PC-9 (cell line): ENCODE measurements around the gene MRPL27. TPM values are rescaled to one million over a fixed set of nuclear protein-coding genes. Genes with fewer than 3 reads are reported as not detected.
A peak's percentile ranks its signal among the peaks of the same experiment; 100 is the strongest.

Source experiments
- BruUV-seq: library from RNA; stranded (reverse); fragments of 400-500 nt; replicated peaks from 2 replicates; lab custom pipeline; 2021; lab: Mats Ljungman, UMichigan
- CTCF ChIA-PET: fragments of 300-600 bp; sonication (Branson Sonifier 250); formaldehyde crosslinking; loops from one replicate; lab custom pipeline; 2022; ENCODE audit warnings: antibody characterized with exemption; lab: Charles Lee
- POLR2A ChIA-PET: fragments of 300-600 bp; sonication (Branson Sonifier 250); formaldehyde crosslinking; loops from one replicate; lab custom pipeline; 2022; ENCODE audit warnings: antibody characterized with exemption; ENCODE audit not compliant: unreplicated experiment; lab: Charles Lee
- DNase-seq, 2 experiments: peaks; one replicate each; pipeline versions ENCODE4 v3.0.0 to v3.0.0-alpha.2; 2015 to 2022; ENCODE audit warnings: mixed read lengths in 1 of 2
- H2AFZ ChIP-seq: fragments of 200-600 bp; sonication (generic); 2 replicates; pipeline ENCODE4 v1.8.1; 2017; ENCODE audit warnings: antibody characterized with exemption
- H3F3A ChIP-seq: fragments of 200-600 bp; sonication (generic); 2 replicates; pipeline ENCODE4 v1.8.1; 2017; ENCODE audit warnings: antibody characterized with exemption, mild to moderate bottlenecking, low read depth; ENCODE audit not compliant: insufficient read depth
- H3K27ac ChIP-seq: fragments of 200-600 bp; sonication (generic); 2 replicates; pipeline ENCODE4 v1.6.1; 2016; ENCODE audit warnings: mixed run types
- H3K27me3 ChIP-seq: fragments of 200-600 bp; sonication (generic); 2 replicates; pipeline ENCODE4 v1.6.1; 2016; ENCODE audit warnings: low read depth, mixed run types; ENCODE audit not compliant: insufficient read depth
- H3K36me3 ChIP-seq: fragments of 200-600 bp; sonication (generic); 2 replicates; pipeline ENCODE4 v1.6.1; 2016; ENCODE audit warnings: low read depth, mixed run types
- H3K4me1 ChIP-seq: fragments of 200-600 bp; sonication (generic); replicated peaks from 2 replicates; pipeline ENCODE4 v1.6.1; 2016; ENCODE audit warnings: mixed run types; ENCODE audit not compliant: insufficient read depth
- H3K4me2 ChIP-seq: fragments of 200-600 bp; sonication (generic); 2 replicates; pipeline ENCODE4 v1.6.1; 2017; ENCODE audit warnings: mixed run types
- H3K4me3 ChIP-seq: fragments of 200-600 bp; sonication (generic); 2 replicates; pipeline ENCODE4 v1.6.1; 2016; ENCODE audit warnings: mixed run types
- H3K79me2 ChIP-seq: fragments of 200-600 bp; sonication (generic); 2 replicates; pipeline ENCODE4 v1.6.1; 2017; ENCODE audit warnings: low read depth, mixed run types
- H3K9me2 ChIP-seq: fragments of 200-600 bp; sonication (generic); 2 replicates; pipeline ENCODE4 v1.8.1; 2017; ENCODE audit warnings: mild to moderate bottlenecking; ENCODE audit not compliant: insufficient read depth
- H3K9me3 ChIP-seq: fragments of 200-600 bp; sonication (generic); 2 replicates; pipeline ENCODE4 v1.8.1; 2016; ENCODE audit warnings: low read depth; ENCODE audit not compliant: insufficient read depth
- H4K20me1 ChIP-seq: fragments of 200-600 bp; sonication (generic); 2 replicates; pipeline ENCODE4 v1.8.1; 2017; ENCODE audit not compliant: insufficient read depth
- CTCF ChIP-seq: fragments of 200-600 bp; sonication (generic); conservative IDR thresholded peaks from 2 replicates; pipeline ENCODE4 v1.6.1; 2017; ENCODE audit warnings: mixed run types, antibody characterized with exemption, mild to moderate bottlenecking, moderate library complexity
- EZH2 ChIP-seq: fragments of 200-600 bp; sonication (generic); IDR thresholded peaks from 2 replicates; pipeline ENCODE4 v1.8.0; 2017; ENCODE audit warnings: antibody characterized with exemption, low read depth
- intact Hi-C: fragments of 100-400 bp; cut with micrococcal nuclease; formaldehyde crosslinking; loops from one replicate; pipeline ENCODE4 v1.10.0; 2022; ENCODE audit not compliant: unreplicated experiment
- total RNA-seq: library from RNA; stranded (reverse); gene quantifications from 2 replicates; pipeline ENCODE4 v1.2.3, GENCODE V29; 2021

Gene MRPL27
- total RNA-seq, 1 experiment from 2014 or later = 48.3 TPM

DNA sequence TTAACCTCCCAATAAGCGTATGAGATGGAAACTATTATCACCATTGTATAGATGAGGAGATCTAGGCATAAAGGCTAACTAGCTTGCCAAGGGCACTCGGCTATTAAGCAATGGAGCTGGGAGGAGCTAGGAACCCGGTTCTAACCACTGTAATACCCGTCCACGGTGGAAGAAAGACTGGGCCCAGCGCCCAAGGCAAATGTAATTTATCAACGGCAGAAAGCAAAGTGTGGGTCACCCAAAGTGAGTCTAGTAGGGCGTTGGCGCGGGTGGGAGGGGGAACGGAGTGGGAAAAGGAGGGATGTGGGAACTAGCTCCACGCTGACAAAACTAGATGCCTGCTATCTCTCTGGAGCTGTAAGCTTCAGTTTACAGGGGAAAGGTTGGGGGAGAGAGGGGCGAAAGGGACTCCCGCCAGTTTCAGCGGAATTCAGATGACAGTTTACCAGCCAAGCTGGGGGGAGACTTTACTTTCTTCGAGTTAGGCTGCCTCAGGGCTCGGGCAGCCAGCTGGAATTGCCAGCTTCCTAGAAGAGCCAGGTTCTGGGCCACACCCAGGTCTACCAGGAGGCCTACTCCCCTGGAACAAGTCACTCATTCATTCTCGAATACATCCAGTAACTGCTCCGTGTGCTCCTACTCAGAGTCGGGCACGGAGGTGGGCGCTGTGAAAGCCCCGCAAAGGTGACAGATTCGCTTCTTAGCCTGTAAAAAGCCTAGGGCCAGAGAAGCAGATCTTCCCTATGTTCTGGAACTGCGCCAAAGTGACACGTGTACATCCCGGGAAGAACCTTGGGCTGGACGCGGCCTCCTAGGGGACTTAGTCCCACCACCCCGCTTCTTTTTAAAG, 23.5 kb upstream of the MRPL27 start:
- POLR2A ChIA-PET = interaction anchor here (0.5 to 0.6 kb wide), 5 partner anchors 39 to 416 kb away, joined by 3 to 13 read pairs (median 4); no protein-coding TSS in a partner anchor
- Histone ChIP-seq H3K27me3 (no peaks in the 10 kb centered on the region), H3K4me3 (peak overlapping the region; percentile 98), H3K9me2 (no peaks in the 10 kb centered on the region), H3K36me3 (peaks cover 40% of the 10 kb centered on the region), H4K20me1 (peaks cover 35% of the 10 kb centered on the region), H3K4me2 (peak overlapping the region; percentile 97), H3K4me1 (peaks cover 53% of the 10 kb centered on the region), H3F3A (peaks cover 43% of the 10 kb centered on the region), H3K79me2 (peaks cover 49% of the 10 kb centered on the region), H3K27ac (peak overlapping the region; percentile 79), H2AFZ (peak overlapping the region; percentile 77), H3K9me3 (no peaks in the 10 kb centered on the region)
- TF ChIP-seq EZH2 = no peak
- TF ChIP-seq CTCF = no peak
- CTCF ChIA-PET = interaction anchor here (0.6 to 2.0 kb wide), 11 partner anchors 30 to 1325 kb away, joined by 3 to 10 read pairs (median 4); partner anchors contain the start of gene RSAD1
- TSS peak; percentile 29 for BruUV-seq
- intact Hi-C loops = loop anchor here (1.0 to 2.0 kb wide), 3 partner anchors 30 to 82 kb away; partner anchors contain the start of genes ACSF2 and RSAD1
- peak; percentile 56 to 65 for DNase-seq

GRCh38 chr17:50394711-50395110, 21.7 kb upstream of the MRPL27 start:
- POLR2A ChIA-PET = no interaction called here
- Histone ChIP-seq H3K27ac (no peak overlapping the region), H2AFZ (no peak overlapping the region), H3K4me2 (peak overlapping the region; percentile 97), H3K9me2 (no peaks in the 10 kb centered on the region), H3K4me3 (no peak overlapping the region; the same call in 1 of the 2 replicates), H3K27me3 (no peaks in the 10 kb centered on the region), H3K4me1 (peaks cover 67% of the 10 kb centered on the region), H3K9me3 (no peaks in the 10 kb centered on the region), H4K20me1 (peaks cover 49% of the 10 kb centered on the region), H3F3A (peaks cover 57% of the 10 kb centered on the region), H3K36me3 (peaks cover 54% of the 10 kb centered on the region), H3K79me2 (peaks cover 61% of the 10 kb centered on the region)
- TF ChIP-seq EZH2 = no peak
- no peak for TF ChIP-seq CTCF
- CTCF ChIA-PET = no interaction called here
- no peak for DNase-seq
- intact Hi-C loops = no loop called here
- no TSS peak for BruUV-seq

DNA sequence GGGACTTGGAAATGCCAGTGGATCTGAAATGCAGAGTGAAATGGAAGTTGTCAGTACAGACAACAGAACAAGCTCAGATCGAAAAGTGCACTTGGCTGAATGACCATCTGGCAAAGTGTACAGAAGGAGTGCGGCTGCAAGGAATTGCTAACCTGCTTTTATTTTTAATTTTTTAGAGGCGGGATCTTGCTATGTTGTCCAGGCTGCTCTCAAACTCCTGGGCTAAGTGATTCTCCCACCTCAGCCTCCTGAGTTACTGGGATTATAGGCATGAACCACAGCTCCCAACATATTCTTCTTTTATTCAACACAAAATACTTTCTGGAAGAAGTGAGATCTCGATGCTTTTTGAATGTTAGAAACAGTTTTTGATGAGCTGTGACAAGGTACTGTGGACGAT, 20.7 kb upstream of the MRPL27 start:
- no peak overlapping the region; the same call in 1 of the 2 replicates for H3K27ac ChIP-seq
- no peaks in the 10 kb centered on the region for H3K9me2 ChIP-seq
- no peak overlapping the region for H2AFZ ChIP-seq
- intact Hi-C loops = no loop called here
- H3K4me1 ChIP-seq = peaks cover 67% of the 10 kb centered on the region
- no peaks in the 10 kb centered on the region for H3K27me3 ChIP-seq
- CTCF ChIA-PET = no interaction called here
- H3F3A ChIP-seq = peaks cover 63% of the 10 kb centered on the region
- peak overlapping the region; percentile 47; the same call in 1 of the 2 replicates for H3K4me2 ChIP-seq
- DNase-seq = no peak
- TF ChIP-seq CTCF = no peak
- no peak for TF ChIP-seq EZH2
- peaks cover 62% of the 10 kb centered on the region for H3K36me3 ChIP-seq
- H3K9me3 ChIP-seq = no peaks in the 10 kb centered on the region
- no TSS peak for BruUV-seq
- POLR2A ChIA-PET = no interaction called here
- peaks cover 71% of the 10 kb centered on the region for H3K79me2 ChIP-seq
- H3K4me3 ChIP-seq = no peak overlapping the region
- H4K20me1 ChIP-seq = peaks cover 59% of the 10 kb centered on the region
